H54 (cell line): ENCODE data around the gene PDIA5.

Source experiments
- DNase-seq: peaks from one replicate; pipeline ENCODE4 v3.0.0; 2011; ENCODE audit warnings: low spot score, mixed read lengths; ENCODE audit not compliant: insufficient read length
- FAIRE-seq: peaks from 3 replicates; lab custom pipeline; 2011; peaks lifted over from hg19 to GRCh38; lab: Jason Lieb, UNC
- POLR2A ChIP-seq: IDR thresholded peaks from 2 replicates; pipeline ENCODE4 v1.6.1; 2011; ENCODE audit warnings: low read depth, mild to moderate bottlenecking, low read length

PDIA5 gene

GRCh38 chr3:123031051-123031450 lies 35.8 kb upstream of the PDIA5 start:
- FAIRE-seq (no peak), DNase-seq (no peak)
- no peak for TF ChIP-seq POLR2A

GRCh38 chr3:123032057-123032456 lies 34.8 kb upstream of the PDIA5 start:
- DNase-seq = no peak
- FAIRE-seq = no peak
- TF ChIP-seq POLR2A = no peak

DNA sequence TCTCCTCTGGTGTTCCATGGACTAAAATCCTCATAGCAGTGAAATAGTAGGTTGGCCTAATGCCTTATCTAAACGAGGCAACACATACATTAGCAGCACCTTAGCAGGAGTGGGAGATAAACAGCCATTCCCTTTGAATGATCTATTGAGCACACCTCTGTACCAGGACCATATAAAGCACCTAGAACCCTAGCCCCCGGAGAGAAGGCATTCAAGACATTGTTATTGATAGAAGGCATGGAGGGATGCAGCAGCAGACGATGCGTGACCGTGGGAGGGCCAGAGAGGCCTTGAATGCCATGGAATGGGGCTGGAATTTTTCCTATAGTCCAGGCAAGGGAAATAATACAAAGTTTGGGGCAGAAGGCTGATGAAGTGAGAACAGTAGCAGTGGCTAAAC lies 32.7 kb upstream of the PDIA5 start:
- FAIRE-seq = no peak
- no peak for DNase-seq
- TF ChIP-seq POLR2A = no peak

DNA sequence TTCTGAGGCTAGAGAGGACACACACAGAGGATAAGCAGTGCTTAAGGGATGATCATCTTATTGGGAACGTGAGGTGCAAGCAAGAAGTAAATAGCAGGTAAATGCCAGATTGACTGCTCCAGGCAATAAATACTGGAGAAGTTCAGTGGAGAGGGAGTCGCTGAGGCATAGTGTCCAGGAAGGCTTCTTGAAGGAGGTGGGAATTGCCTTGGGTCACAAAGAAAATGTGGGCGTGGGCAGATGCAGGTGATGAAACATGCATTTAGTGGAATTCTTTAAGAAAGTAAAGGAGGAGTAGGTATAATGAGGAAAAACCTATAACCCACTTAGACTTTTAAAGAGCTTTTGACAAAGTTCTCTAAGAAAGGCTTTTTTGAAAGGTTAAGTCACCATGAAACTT lies 31.8 kb upstream of the PDIA5 start:
- DNase-seq (no peak), FAIRE-seq (no peak)
- TF ChIP-seq POLR2A = no peak

GRCh38 chr3:123036352-123037014 lies 30.3 kb upstream of the PDIA5 start:
- FAIRE-seq = no peak
- no peak for TF ChIP-seq POLR2A
- no peak for DNase-seq

DNA sequence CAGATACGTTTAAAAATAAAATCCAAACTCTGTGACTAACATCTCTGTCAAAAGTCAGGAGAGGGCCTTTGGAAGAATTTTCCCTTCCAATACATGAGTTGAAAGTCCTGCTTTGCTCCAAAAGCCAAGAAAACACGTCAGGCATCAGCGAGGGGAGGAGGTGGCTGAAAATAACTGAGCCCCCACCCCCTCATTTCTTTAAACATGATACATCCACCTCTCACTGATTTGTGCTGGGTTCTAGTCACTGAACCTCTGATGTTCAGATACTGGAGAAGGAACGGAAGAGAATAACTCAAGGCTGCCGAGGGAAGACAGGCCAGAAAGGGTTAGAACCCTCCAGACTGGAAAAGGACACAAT lies 29.8 kb upstream of the PDIA5 start:
- DNase-seq (no peak), FAIRE-seq (no peak)
- no peak for TF ChIP-seq POLR2A

- FAIRE-seq (no peak), DNase-seq (no peak)
- TF ChIP-seq POLR2A = no peak
Observed at GRCh38 chr3:123038751-123039150, 28.1 kb upstream of the PDIA5 start.

GRCh38 chr3:123039178-123039577 lies 27.6 kb upstream of the PDIA5 start:
- no peak for TF ChIP-seq POLR2A
- no peak for FAIRE-seq
- DNase-seq = no peak

GRCh38 chr3:123042413-123042812 lies 24.4 kb upstream of the PDIA5 start:
- no peak for TF ChIP-seq POLR2A
- DNase-seq (no peak), FAIRE-seq (no peak)

- TF ChIP-seq POLR2A = no peak
- DNase-seq (no peak), FAIRE-seq (no peak)
Observed at GRCh38 chr3:123044981-123045763, 21.7 kb upstream of the PDIA5 start.

GRCh38 chr3:123046262-123047061 lies 20.4 kb upstream of the PDIA5 start:
- FAIRE-seq (no peak), DNase-seq (no peak)
- no peak for TF ChIP-seq POLR2A

- FAIRE-seq (no peak), DNase-seq (no peak)
- no peak for TF ChIP-seq POLR2A
Observed at GRCh38 chr3:123047062-123047319, 19.8 kb upstream of the PDIA5 start.

DNA sequence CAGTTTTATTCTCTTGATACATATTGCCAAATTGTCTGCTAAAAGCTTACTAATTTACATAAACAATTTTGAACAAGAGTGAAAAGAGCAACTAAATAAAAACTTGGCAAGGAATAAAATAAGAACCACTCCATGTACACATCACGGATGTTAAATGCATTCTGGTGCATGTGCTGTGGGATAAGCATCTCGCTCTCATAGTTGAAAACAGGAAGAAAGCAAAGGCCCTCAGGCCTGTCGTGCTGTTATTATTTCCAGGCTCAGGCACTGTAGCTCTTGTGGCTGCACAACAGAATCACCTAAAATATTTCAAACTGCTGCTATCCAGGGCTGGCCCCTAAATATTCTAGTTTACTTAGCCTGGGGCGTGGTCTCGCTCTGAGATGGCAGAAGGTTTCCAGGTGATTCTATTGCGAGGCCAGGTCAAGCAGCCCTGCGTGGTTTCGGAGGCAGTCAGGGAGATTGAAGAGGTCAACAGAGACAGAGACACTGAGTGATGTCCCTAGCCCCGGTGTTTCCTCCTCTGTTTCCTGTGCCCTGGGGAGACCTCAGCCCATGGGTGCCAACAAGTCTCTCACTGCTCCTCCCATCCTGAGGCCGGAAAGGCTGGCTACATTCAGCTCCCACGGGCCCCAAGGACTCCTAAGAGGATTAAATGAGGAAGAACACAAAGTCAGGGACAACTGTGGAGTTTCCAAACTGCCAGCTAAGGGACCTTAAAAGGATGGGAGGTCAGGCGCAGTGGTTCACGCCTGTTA lies 18.2 kb upstream of the PDIA5 start:
- DNase-seq (no peak), FAIRE-seq (no peak)
- no peak for TF ChIP-seq POLR2A

GRCh38 chr3:123050666-123051065 lies 16.2 kb upstream of the PDIA5 start:
- DNase-seq = no peak
- no peak for FAIRE-seq
- TF ChIP-seq POLR2A = no peak

DNA sequence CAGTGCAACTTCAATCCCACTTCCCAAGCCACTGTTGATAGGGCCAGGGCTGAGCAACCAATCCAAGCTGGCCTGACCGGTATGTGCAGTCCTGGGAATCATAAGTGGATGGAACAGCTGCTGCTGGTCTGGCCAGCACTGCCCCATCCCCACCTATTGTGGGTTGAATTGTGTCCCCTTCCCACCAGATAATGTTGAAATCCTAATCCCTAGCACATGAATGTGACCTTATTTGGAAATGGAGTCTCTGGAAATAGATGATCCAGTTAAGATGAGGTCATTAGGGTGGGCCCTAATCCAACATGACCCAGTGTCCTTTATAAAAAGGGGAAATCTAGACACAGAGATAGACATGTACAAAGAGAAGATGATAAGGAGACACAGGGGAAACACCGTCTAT lies 13.7 kb upstream of the PDIA5 start:
- DNase-seq (no peak), FAIRE-seq (no peak)
- no peak for TF ChIP-seq POLR2A
